DOHH2 (cell line): ENCODE measurements around the gene ABLIM2.

ENCODE experiments used
- H3F3A ChIP-seq: fragments of 200-600 bp; sonication (generic), shearing (Covaris generic); 2 replicates; pipeline ENCODE4 v1.6.0; 2016; ENCODE audit warnings: antibody characterized with exemption, mild to moderate bottlenecking; ENCODE audit not compliant: control insufficient read depth, insufficient read depth
- H3K27ac ChIP-seq: fragments of 200-600 bp; sonication (generic); 2 replicates; pipeline ENCODE4 v1.5.1; 2014; ENCODE audit warnings: low read depth, mild to moderate bottlenecking, low read length, moderate library complexity
- H3K27me3 ChIP-seq: fragments of 200-600 bp; sonication (generic); 2 replicates; pipeline ENCODE4 v1.6.1; 2014; ENCODE audit warnings: mild to moderate bottlenecking, low read length, mixed read lengths; ENCODE audit not compliant: control insufficient read depth
- H3K36me3 ChIP-seq: fragments of 200-600 bp; sonication (generic); 2 replicates; pipeline ENCODE4 v1.6.1; 2014; ENCODE audit warnings: mild to moderate bottlenecking, low read length, moderate library complexity, mixed read lengths; ENCODE audit not compliant: control insufficient read depth
- H3K4me1 ChIP-seq: fragments of 200-600 bp; sonication (generic); 2 replicates; pipeline ENCODE4 v1.6.1; 2014; ENCODE audit warnings: mild to moderate bottlenecking, low read length, mixed read lengths; ENCODE audit not compliant: control insufficient read depth
- H3K4me2 ChIP-seq: fragments of 200-600 bp; sonication (generic); 2 replicates; pipeline ENCODE4 v1.6.0; 2014; ENCODE audit warnings: mild to moderate bottlenecking, low read length, moderate library complexity
- H3K4me3 ChIP-seq: fragments of 200-600 bp; sonication (generic); 2 replicates; pipeline ENCODE4 v1.5.1; 2014; ENCODE audit warnings: mild to moderate bottlenecking, low read length, mixed read lengths
- H3K79me2 ChIP-seq: fragments of 200-600 bp; sonication (generic); 2 replicates; pipeline ENCODE4 v1.6.1; 2014; ENCODE audit warnings: mild to moderate bottlenecking, low read length, mixed read lengths; ENCODE audit not compliant: control insufficient read depth
- H3K9me2 ChIP-seq: fragments of 200-600 bp; sonication (generic); replicated peaks from 2 replicates; pipeline ENCODE4 v1.6.1; 2014; ENCODE audit warnings: mild to moderate bottlenecking, low read length, mixed read lengths; ENCODE audit not compliant: control insufficient read depth
- H3K9me3 ChIP-seq: fragments of 200-600 bp; sonication (generic); 2 replicates; pipeline ENCODE4 v1.6.1; 2014; ENCODE audit warnings: antibody characterized with exemption, low read length, mixed read lengths; ENCODE audit not compliant: control insufficient read depth, insufficient read depth
- H4K20me1 ChIP-seq: fragments of 200-600 bp; sonication (generic); 2 replicates; pipeline ENCODE4 v1.6.0; 2014; ENCODE audit warnings: low read depth, mild to moderate bottlenecking, antibody characterized with exemption, low read length, moderate library complexity; ENCODE audit not compliant: control insufficient read depth, insufficient read depth
- EZH2phosphoT487 ChIP-seq: fragments of 200-600 bp; sonication (generic); IDR thresholded peaks from 2 replicates; pipeline ENCODE4 v1.6.1; 2017; ENCODE audit warnings: borderline replicate concordance, mild to moderate bottlenecking, antibody characterized with exemption, low read length, moderate library complexity, mixed read lengths
- TF ChIP-seq, protein P1 (sequence below): fragments of 200-600 bp; sonication (generic); IDR thresholded peaks from one replicate; pipeline ENCODE4 v1.5.1; 2014; ENCODE audit warnings: antibody characterized with exemption, mild to moderate bottlenecking, low read depth, low read length; ENCODE audit not compliant: poor library complexity, severe bottlenecking

The ABLIM2 gene

GRCh38 chr4:8084031-8084660 lies 74.5 kb downstream of the ABLIM2 start:
- H3K27me3 ChIP-seq = no peaks in the 10 kb centered on the region
- H3K4me1 ChIP-seq = peaks cover 29% of the 10 kb centered on the region
- H3K9me3 ChIP-seq = no peaks in the 10 kb centered on the region
- H3K79me2 ChIP-seq = no peaks in the 10 kb centered on the region
- no peak for TF ChIP-seq EZH2phosphoT487
- TF ChIP-seq, protein P1, sequence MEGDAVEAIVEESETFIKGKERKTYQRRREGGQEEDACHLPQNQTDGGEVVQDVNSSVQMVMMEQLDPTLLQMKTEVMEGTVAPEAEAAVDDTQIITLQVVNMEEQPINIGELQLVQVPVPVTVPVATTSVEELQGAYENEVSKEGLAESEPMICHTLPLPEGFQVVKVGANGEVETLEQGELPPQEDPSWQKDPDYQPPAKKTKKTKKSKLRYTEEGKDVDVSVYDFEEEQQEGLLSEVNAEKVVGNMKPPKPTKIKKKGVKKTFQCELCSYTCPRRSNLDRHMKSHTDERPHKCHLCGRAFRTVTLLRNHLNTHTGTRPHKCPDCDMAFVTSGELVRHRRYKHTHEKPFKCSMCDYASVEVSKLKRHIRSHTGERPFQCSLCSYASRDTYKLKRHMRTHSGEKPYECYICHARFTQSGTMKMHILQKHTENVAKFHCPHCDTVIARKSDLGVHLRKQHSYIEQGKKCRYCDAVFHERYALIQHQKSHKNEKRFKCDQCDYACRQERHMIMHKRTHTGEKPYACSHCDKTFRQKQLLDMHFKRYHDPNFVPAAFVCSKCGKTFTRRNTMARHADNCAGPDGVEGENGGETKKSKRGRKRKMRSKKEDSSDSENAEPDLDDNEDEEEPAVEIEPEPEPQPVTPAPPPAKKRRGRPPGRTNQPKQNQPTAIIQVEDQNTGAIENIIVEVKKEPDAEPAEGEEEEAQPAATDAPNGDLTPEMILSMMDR = no peak
- no peaks in the 10 kb centered on the region for H3K36me3 ChIP-seq
- no peaks in the 10 kb centered on the region for H3F3A ChIP-seq
- no peak overlapping the region for H3K4me2 ChIP-seq
- no peaks in the 10 kb centered on the region for H3K9me2 ChIP-seq
- no peaks in the 10 kb centered on the region for H4K20me1 ChIP-seq
- no peak overlapping the region for H3K27ac ChIP-seq
- no peak overlapping the region for H3K4me3 ChIP-seq

- Histone ChIP-seq H3K27ac (no peak overlapping the region), H3K36me3 (no peaks in the 10 kb centered on the region), H4K20me1 (no peaks in the 10 kb centered on the region), H3K4me2 (0 out of 2 replicates have a peak overlapping the region, but pooled peaks have one; percentile 8), H3K4me1 (peaks cover 29% of the 10 kb centered on the region), H3K27me3 (no peaks in the 10 kb centered on the region), H3K9me3 (no peaks in the 10 kb centered on the region), H3K79me2 (no peaks in the 10 kb centered on the region), H3F3A (no peaks in the 10 kb centered on the region), H3K4me3 (no peak overlapping the region), H3K9me2 (no peaks in the 10 kb centered on the region)
- TF ChIP-seq EZH2phosphoT487 = no peak
- TF ChIP-seq, protein P1 = no peak
These were observed 75.4 kb downstream of the ABLIM2 start for GRCh38 chr4:8083086-8083825.

- Histone ChIP-seq H3K4me2 (0 out of 2 replicates have a peak overlapping the region, but pooled peaks have one; percentile 8), H3K79me2 (no peaks in the 10 kb centered on the region), H3K36me3 (no peaks in the 10 kb centered on the region), H3K27ac (no peak overlapping the region), H3K9me3 (no peaks in the 10 kb centered on the region), H3K27me3 (no peaks in the 10 kb centered on the region), H4K20me1 (no peaks in the 10 kb centered on the region), H3K9me2 (no peaks in the 10 kb centered on the region), H3K4me1 (peaks cover 29% of the 10 kb centered on the region), H3K4me3 (no peak overlapping the region), H3F3A (no peaks in the 10 kb centered on the region)
- TF ChIP-seq, protein P1 = no peak
- TF ChIP-seq EZH2phosphoT487 = no peak
These were observed 76.0 kb downstream of the ABLIM2 start for GRCh38 chr4:8082517-8083055.
